ENCODE results near the gene BBS1.

- TF ChIP-seq, protein P1, sequence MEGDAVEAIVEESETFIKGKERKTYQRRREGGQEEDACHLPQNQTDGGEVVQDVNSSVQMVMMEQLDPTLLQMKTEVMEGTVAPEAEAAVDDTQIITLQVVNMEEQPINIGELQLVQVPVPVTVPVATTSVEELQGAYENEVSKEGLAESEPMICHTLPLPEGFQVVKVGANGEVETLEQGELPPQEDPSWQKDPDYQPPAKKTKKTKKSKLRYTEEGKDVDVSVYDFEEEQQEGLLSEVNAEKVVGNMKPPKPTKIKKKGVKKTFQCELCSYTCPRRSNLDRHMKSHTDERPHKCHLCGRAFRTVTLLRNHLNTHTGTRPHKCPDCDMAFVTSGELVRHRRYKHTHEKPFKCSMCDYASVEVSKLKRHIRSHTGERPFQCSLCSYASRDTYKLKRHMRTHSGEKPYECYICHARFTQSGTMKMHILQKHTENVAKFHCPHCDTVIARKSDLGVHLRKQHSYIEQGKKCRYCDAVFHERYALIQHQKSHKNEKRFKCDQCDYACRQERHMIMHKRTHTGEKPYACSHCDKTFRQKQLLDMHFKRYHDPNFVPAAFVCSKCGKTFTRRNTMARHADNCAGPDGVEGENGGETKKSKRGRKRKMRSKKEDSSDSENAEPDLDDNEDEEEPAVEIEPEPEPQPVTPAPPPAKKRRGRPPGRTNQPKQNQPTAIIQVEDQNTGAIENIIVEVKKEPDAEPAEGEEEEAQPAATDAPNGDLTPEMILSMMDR (conservative IDR thresholded peaks at IDR 0.05; ENCODE audit: low read depth, low read length), result no peak
- TF ChIP-seq EZH2 (IDR thresholded peaks at IDR 0.05; ENCODE audit: low read length, unreplicated experiment), result no peak
Measured at GRCh38 chr11:66581261-66581660, 70.8 kb downstream of the BBS1 start.

Data from PC-3 (cell line).